NCI-H2196 (cell line): ENCODE results near the gene LYRM1.

Experiments
- DNase-seq: peaks from one replicate; lab custom pipeline; 2025; ENCODE audit not compliant: unreplicated experiment; lab: John Stamatoyannopoulos, UW

Gene LYRM1

DNA sequence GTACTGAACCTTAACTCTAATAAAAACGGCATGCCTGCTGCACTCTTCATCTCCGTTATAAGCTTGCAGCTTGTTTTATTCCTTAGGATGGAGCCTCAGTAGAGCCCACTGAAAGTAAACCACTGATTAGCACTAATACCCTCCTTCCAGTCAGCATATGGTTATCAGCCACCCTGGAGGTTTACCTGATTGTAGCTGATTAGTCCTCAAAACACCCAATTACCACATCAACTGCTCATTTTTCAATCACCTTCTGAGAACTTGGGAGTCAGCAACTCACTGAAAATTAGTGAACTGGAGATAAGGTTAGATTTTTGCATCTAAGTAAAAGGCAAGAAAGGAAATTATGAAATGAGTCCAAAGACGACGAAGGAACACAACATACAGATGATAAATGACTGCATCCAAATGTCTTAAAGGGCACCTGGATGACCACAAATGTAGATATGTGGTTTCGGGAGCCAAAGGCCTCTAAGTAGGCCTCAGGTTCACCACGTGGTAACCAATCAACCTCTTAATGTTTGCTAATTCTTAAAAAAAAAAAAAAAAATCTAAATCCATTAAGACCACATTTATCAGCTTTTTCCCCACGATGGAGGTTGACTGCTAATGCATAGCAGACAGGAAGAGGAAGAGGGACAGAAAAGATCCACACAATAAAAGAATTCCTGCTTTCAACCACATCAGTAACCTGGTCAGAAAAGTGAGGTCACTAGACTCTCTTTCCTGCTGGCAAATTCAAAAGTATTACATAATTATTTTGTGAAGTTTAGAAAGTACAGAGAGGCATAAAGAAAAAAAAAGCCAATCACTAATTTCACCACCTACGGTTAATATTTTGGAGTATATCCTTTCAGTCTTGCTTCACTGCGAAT is 28.4 kb upstream of the LYRM1 start:
- no peak for DNase-seq

DNA sequence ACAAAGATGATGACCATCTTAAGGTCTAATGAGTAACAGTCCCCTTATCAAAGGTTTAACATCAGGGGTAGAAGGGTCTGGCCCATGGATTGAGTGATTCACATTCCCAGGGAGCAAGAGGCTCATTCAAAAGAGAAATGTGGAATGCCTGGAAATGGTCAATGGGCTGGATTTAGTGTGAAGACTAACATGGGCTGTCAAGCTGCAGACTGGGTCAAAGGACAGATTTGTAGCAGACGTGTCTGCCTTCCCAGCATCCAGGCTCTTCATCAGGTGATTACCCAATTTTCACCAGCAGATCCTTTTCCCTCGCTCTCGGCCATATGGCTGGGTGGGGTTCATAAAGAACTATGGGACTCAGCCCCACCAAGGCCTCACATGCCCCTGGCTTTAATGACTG is 27.2 kb upstream of the LYRM1 start:
- DNase-seq: no peak

DNA sequence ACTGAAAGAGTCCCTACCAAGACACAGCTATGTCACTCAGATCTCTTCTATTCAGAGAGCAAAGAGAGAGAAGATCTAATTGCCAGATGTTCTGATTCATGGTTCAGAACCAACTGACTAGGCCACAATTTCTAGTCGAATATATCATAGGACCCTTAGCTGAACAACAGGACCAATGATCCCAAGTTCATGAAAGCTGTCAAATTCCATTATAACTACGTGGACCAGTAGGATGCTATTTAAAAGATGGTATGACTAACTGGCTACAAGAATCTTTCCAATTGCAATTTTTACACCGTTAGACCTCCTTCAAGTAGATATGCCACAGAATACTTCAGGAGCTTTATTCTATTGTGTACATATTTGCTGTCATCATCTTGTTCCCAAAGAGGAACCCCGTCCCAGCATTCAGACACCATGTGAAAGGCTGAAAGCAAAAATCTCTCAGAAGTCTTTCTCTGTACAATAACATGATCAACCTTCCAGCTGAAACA is 26.4 kb upstream of the LYRM1 start:
- DNase-seq: no peak

DNA sequence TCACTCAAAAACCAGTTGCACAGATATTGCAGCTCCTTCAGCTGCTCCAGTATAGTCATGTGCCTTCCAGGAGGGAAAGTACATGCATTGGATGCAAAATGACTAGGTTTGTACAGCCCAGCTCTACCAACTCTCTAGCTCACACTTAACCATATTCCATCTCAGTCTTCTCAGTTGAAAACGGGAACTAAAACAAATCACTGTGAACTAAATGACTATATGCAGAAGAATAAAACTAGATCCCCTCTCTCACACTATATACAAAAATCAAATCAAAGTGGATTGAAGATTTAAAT is 25.3 kb upstream of the LYRM1 start:
- DNase-seq: no peak

DNA sequence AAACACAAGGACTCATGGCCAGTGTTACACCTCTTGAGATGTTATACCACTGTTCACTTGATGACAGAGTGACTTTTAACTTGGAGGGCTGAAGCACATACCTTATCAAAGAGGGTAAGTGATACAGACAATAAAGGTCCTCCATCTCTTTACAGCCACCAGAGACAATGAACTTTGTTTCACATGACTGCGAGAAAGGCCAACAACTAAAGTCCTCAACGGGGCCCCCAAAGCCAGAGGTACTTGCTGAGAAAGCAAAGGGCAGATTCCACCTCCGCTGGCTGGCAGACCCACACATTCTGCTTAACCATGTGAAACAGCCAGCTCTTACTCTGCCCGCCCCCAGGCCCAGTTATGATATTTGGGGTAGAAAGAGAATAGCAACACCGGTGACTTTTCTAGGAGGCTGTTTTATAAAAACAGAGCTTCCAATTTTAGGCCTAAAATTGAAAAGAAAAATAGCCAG is 21.9 kb upstream of the LYRM1 start:
- DNase-seq: no peak

DNA sequence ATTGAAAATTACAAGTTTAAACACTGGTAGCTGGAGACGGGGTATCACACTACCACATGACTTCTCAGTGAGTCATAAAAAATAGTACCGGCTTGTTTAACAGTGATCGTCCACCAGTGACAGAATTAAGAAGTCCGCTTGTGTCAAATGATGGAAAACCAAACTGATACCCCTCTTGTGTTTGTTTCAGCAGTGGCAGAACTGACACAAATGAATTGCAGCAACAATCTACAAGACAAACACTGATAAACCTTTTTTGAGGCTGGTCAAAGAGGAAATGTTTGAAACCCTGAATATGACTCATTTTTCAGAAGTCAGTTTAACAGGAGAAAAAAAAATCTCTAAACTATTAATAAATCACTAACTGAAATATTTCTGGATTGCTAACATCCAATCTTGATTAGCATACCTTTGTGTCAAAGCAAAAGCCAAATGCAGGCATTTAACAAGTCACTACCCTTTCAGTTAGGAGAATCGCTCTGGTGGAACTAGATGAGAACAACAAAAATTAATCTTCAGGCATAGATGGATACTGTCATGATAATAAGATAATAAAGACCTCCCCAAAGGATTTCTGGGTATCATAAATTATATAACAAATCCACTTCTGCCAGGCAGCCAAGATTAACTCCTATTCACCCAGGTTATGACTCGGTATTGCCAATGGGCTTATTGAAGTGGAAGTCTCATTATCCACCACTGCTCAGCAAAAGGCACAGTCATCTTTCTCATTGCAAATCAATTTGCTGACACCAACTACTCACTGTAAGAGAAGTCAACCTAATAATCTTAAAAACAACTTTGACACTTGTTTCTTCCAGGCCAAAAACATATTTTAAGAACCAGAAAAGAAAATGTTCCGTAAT is 21.2 kb upstream of the LYRM1 start:
- no peak for DNase-seq

DNA sequence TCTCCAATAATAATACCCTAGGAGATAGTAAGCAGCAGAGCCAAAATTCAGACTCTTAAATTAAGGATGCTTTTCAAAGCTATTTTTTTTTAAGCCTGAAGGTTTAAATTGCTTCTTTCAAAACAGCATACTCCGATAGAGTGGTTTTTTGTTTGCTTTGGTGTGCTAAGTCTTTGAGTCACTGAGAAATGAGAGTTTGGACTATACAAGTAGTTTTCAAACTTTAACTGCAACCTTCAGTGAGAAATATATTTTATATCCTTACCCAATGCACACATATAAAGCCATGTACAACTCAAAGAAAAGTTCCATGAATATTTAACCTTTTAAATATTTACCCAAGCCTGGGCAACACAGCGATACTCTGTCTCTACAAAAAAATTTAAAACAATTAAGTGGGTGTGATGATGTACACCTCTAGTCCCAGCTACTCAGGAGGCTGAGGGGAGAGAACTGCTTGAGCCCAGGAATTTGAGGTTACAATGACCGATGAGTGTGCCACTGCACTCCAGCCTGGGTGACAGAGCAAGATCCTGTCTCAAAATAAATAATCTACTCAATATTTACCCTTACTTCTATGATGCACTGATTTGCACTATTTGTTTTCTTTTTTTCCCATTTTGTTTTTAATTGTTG is 19.6 kb upstream of the LYRM1 start:
- DNase-seq: no peak

DNA sequence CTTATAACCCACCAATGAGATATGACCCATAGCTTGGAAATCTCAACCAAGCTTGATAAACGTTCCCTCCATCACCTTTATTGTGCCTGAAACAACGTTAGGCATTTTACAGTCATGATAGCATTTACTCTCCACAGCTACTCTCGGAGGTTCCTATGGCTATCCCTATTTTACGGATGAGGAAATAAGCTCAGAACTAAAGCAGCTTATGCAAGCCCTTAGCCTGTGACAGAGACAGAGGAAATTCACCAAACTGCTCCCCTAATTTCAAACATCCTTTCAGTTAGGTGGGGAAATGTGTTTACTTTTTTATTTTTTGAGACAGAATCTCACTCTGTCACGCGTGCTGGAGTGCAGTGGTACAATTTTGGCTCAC is 19.1 kb upstream of the LYRM1 start:
- DNase-seq: no peak

DNA sequence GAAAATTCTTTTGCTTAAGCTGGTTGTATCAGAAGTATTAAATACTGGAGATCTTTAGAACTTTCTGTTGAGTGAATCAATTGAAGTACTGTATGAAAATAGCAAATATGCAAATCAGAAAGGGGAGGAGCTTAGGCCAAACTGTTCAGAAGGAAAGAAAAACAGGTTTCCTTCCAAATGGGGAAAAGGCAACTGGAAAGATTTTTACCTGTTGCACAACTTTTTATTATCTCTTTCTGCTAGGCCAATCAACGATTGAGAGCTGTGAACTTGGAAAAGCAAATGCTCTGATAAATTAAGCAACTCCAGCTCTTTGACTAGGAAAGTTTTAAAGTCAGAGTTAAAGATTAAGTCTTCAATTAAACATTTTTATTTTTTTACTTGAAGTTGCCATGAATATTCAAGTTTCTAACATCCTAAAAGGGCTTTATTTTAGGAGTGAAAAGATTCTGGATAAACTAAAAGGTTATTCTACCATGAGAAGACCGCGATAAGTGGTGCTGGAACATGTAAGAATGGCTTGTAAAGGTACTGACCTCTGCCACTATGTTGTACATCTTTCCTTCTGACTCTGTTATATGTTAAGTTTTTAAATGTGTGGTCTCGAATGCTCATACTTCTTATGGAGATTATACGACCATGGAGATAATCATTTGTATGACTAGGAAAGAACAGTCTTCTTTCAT is 16.9 kb upstream of the LYRM1 start:
- no peak for DNase-seq

DNA sequence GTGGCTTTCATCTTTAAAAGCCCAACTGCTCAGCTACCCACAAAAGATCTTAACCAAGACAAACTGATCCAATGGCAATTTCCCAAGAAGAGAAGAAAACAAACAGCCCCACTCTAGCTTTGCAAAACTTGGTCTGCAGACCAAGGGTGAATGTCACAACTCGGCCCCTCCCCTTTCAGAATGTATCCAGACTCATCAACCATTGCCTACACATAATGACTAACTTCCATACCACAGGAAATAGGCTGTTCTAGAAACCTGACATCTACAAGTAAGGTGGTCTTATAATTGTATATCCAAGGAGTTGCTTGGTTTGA is 16.4 kb upstream of the LYRM1 start:
- DNase-seq: no peak

DNA sequence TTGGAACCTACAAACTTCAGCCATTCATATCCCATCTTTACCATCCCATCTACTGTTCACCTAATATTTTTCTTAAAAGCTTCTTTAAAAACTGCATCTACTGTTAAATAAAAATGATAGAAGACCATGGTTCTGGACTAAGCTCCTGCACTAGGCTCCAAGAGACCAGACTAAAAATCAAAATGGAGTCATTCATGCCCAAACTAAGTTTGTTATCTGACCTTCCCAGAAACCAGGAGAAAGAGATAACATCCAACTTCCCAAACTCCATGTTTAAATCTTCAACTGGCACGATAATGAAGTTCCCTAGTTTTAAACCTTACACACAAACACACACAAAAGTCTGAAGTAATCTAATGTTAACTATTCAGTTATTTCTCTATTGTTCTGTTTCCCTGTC is 14.3 kb upstream of the LYRM1 start:
- DNase-seq: no peak

DNA sequence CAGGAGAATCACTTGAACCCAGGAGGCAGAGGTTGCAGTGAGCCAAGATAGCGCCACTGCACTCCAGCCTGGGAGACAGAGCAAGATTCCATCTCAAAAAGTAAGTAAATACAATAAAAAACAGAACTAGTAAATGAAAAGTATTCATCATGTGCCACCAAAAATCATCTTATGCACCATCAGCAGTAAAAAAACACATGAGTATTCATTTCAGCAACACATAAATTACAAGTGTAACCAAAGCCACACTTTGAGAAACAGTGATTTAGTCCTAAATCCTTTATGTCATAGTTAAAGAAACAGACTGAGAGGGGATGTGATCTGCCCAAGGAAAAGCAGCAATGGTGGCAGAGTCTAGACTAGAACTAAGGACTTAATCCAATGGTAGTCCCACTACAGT is 13.4 kb upstream of the LYRM1 start:
- DNase-seq: no peak

DNA sequence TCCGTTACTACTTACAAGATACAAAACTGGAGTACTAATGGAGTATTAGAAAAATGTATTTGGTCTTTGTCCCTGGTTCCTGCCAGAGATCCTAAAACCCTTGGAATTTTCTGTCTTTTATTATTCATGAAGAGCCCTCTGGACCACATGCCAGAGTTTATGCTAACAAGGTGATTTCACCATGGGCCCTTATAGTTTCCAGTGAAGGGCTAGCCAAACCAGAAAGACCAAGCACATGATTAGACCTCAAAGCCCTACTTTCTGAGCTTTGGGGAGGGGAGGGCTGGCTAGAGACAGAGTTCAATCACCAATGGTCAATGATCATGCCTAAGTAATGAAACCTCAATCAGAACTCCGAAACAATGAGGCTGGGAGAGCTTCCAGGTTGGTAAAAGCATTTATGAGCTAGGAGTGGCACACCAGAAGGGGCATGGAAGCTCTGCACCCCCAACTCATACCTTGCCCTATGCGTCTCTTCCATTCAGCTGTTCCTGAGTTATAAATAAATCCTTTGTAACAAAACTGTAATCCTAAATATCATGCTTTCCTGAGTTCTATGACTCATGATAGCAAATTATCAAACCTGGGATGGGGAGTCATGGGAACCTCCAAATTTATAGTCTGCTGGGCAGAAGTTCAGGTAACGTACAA is 10.8 kb upstream of the LYRM1 start:
- DNase-seq: no peak

DNA sequence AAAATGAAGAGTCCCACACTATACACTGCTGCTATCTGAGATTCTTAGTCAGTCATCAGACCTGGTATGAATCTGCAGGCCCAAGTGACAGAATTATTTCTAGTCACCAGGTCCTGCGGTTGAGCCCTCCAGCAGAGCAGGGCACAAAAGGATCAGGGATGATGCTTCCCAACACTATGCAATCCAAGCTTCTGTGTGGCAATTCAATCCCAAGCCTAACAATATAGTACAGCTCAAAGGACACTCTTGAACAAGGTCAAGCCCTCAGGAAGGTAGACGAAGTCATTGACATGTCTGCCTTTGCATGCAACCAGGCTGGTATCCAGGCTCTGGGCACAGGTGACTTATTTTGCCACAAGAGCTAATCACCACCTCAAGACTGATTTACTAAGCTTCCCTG is 6.2 kb upstream of the LYRM1 start:
- no peak for DNase-seq

DNA sequence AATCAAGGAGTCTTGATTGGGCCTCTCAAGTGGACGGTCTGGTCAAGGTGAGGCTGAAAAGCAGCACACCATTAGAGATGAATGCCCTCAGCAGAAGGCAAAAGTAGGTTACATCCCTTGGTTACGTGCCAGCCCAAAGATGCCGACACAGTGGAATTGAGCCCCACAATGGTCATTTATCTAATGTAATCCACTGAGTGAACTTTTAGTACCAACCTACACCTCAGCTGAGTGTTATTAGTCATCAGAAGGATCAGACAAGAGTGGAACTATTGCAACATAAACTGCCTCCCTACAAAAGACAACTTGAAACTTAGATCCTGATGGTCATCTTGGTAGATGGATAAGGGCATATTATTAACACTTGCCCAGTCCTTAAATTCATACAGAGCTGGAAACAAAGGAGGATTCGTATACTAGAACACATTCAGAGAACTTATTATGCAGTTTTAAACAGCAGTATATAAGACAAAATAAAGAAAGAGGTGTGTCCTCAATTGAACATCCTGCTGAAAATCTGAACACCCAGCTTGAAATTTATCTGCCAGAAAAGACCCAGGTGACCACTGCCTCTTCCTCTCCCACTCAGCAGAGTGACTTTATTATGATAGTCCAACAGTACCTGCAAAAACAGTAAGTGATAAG is 3.2 kb upstream of the LYRM1 start:
- no peak for DNase-seq

DNA sequence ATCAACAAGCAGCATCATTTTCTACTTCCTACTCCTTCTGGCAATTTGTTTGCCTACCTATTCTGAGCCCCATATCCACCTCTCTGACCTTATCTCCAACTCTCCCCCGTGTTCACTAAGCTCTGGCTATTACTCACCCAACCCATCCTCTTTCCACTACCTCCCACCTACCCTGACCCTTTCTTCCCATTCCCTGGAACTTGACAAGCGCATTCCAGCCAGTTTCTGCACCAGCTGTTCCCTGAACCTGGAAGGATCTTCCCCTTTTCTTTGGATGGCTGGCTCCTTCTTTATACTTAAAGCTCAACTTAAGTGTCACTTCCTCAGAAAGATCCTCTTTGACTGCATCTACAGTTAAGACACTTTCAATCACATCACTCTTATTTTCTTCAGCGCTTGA is 2.6 kb upstream of the LYRM1 start:
- no peak for DNase-seq

DNA sequence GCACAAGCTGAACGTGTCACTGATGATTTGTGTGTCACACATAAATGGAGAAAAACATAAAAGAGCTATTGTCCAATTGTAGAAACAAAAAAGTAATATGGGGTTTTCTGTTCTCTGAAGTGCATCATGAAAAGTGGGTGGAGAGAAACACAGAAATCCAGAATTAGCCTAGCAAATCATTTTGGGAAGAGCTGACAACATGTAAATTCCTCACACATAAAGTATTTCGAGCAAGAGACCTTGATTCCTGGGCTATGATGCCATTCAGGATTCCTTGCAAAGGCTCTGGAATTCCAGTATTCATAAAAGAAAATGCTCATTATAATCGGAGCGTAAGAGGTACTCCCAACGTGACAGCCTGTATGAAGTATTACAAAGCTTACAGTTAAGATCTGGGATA is 1.5 kb upstream of the LYRM1 start:
- DNase-seq: no peak

DNA sequence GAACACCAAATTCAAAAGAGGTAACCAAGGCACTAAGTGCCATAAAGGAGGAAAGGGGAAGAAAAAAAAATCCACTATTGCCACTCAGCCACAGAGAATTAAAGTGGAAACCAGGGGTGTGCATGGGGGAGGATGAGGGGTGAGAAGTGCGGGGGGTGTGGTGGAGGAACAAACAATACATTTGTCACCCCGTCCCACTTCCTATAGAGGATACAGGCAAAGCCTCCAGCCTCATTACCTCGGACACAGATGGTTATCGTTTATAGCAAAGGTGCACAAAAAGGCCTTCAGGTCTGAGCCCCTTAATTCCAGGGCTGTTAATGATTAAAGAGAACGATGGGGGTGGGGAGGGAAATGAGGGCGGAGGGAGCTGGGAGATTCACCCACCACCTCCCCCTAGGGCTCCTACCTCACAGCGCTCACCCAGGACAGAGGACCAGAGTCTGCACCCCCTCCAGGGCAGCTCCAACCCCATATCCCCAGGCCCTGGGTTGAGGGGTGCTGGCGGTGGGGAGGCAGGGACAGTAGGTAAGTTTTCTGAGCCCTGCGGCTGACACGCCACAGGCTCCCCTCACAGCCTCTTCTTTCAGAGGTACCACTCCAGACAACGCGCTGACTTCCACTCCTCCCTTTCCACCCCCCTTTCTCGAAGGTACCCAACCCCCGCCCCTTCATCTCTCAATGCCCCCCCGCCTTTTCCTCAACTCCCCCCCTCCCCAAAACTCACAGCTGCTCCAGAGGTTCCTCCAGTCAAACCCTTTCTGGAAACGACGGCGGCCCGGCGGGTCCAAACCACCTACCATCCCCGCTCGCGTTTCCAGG is 883 bp upstream of the LYRM1 start:
- DNase-seq: no peak

DNA sequence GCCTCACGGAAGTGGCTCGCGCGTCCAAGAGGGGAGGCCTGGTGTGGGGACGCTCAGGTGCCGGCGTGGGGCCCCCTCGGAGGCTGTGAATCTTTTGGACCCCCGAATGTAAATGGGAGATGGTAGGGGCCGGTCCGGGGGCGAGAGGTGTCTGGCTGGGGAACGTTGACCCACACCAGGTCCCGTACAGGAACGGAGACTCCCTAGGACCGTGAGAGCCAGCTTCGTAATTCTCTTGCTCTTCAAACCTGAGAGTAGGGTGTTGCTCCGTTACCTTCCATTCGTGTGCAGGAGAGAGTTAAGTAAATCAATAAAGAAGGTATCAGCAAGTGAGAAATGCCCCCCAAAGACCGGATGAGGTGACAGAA is 481 bp downstream of the LYRM1 start:
- no peak for DNase-seq
